Muscle of back (tissue), 11 donors: Measurements from ENCODE around the gene CXorf65. TPM values are rescaled to one million over a fixed set of nuclear protein-coding genes. Genes with fewer than 3 reads are reported as not detected.
A peak's percentile ranks its signal among the peaks of the same experiment; 100 is the strongest.

Experiments
- DNase-seq, 3 donors: peaks; one replicate each; pipeline versions ENCODE4 v3.0.0 to v3.0.0-alpha.2; 2013
- polyA plus RNA-seq, 10 donors: library from polyadenylated mRNA; unstranded; fragments of 120-200 nt; gene quantifications; one replicate each; pipeline ENCODE4 v1.2.1, GENCODE V29; 2013; ENCODE audit not compliant: insufficient read length in 10 of 10

The CXorf65 gene
- polyA plus RNA-seq, 10 donors: 0.52 to 2.0 (median 1.1) TPM; not detected in 4

DNA sequence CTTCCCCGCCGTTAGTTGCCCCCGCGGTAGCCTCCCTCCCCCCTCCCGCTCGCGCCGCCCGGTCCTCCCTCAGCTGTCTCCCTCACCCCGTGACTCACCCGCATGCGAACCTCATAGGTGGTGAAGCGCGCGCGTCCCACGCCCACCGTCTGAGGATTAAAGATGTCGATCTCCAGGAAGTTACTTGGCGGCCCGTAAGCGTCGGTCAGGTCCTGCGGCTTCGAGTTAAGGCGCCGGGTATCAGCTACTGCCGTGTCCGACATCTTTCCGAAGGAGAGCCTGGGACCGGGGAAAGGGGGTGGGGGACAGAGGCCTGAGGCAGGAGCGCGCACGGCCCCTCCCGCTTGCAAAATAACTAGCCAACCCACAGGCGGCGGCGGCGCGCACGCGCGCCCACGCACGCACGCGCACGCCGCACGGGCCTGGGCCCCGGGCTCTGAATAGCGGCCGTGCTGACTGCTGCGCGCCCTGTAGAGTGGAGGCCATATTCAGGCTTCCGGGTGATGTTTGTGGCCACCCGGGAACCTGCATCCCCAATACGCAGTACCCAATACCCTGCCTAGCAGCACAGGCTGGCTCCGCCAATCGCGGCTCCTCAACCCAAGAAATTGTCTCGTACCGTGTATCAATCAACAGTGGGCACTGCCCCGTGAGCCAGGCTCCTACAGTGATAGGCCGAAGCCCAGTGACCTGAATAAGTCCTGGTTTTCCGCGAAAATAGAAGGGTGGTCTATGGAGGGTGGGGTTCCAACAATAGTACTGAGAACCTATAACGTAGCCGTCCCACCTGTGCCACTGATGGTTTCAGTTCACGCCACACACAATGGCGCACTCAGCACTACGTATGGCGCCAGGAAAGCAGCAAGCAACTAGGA, 38.3 kb downstream of the CXorf65 start, which contains the start of gene SNX12:
Gene SNX12 (minus strand): TSS at position 291 of the 875 bp plus-strand sequence. CDS start 28 bp downstream, at position 263.
- peak; percentile 91 to 95 (median 92) for DNase-seq

DNA sequence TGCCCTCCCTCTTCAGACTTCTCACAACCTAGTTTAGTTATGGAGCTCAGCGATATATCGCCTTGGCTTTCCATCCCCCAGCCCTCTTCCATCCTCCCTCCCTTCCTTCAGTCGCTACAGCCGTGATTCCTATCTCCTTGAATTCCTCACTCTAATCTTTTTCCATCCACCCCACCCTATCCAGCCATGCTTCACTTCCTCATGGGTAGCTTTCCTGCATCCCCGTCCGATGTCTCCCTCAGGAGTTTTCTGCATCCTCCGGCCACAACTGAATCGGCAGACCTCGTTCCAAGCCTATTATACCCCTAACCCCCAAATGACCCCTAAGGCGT, 38.9 kb downstream of the CXorf65 start:
- DNase-seq: peak in 1 of 3 donors; percentile 12

DNA sequence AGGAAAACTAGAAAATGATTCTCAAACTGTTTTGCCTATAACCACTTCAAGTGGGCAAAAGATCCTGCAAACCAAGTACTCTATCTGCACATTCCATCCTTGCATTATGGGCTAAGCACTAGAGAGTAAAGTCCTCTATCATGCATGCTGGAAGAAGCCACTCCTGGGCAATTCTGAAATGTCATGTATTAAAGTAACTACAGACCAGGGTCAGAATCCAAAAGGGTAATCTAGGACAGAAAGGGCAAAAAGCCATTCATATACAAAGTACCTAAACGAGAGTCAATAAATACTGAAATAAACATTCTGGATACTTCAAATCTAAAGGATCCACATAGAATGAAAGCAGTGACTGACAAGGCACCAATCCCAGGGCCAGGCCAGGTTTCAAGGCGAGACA, 39.5 kb downstream of the CXorf65 start:
- DNase-seq: no peak

DNA sequence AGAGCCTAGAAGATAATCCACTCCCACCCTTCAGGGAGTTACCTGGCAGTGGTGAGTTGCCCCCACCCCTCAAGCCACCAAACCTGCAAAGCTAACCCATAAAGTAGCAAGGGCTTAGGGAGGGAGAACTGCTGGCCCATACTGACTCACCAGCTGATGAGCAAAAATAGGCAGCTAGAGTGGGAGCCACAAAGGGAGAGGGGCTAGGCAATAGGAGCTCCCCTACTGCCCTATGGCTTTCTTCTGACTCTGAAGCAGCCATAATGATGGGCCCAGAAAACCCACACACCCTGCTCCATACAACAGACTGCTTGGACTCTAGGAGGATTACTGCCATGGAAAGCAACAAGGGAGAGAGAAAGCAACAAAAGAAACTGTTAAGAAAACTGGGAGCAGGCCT, 46.4 kb downstream of the CXorf65 start:
- DNase-seq: no peak

DNA sequence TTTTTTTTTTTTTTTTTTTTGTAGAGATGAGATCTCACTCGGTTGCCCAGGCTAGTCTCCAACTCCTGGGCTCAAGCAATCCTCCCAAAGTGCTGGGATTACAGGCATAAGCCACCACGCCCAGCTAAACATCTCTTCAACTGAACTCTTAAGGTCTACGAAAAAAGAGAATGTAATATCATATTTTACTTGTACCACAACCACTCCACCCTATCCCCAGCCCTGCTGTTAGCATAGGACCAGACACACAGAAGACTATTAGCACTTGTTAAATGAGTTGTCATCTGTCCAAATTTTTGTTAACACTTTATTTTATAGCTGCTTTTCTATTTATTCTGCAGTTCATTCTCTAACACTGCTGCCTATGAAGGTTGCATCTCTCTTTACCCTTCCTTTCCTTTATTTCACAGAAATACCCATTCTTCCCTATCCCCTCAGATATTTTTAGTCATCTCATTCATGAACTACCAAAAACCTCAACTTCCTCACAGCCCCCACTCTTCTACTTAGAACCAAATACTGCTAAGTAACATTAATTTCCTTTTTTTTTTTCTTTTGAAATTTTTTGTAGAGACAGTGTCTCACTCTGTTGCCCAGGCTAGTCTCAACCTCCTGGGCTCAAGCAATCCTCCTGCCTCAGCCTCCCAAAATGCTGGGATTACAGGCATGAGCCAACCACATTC, 48.6 kb downstream of the CXorf65 start:
- DNase-seq: no peak

DNA sequence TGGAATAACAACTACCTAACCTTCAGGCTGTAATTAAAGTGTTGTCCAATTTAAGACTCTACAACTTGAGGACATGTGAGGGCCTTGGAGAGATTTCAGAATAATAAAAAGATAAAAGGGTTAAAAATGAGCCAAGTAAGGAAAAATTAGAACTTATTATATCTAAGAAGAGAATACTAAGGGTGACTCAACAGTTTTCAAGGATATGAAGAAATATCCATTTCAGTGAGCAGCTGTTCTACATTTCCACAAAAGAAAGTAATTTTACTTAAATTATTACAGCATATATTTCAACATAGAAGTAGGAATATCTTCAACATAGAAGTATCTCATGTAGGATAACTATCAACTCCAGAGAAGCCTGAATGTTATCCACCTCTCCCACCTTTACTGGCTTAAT, 49.7 kb downstream of the CXorf65 start:
- DNase-seq: no peak

Other genes with a start within 250 kb of the CXorf65 start
- gene TEX11, start 198.0 kb downstream of the CXorf65 start, polyA plus RNA-seq: under 1 TPM in 6 of 10 donors, not detected in 4; 0.08 to 0.41 (median 0.14) TPM
- gene SLC7A3, start 175.6 kb downstream of the CXorf65 start, polyA plus RNA-seq: 1 to 10 TPM in 5 of 10 donors, under 1 TPM in 5; 0.27 to 2.1 (median 1.0) TPM
- 10 to 100 TPM; 40.1 to 53.7 (median 46.7) TPM for gene SNX12, start 38.4 kb downstream of the CXorf65 start, polyA plus RNA-seq
- gene FOXO4, start 10.9 kb downstream of the CXorf65 start, polyA plus RNA-seq: 10 to 100 TPM; 23.3 to 33.1 (median 26.4) TPM
- gene IL2RG, start 4.8 kb upstream of the CXorf65 start, polyA plus RNA-seq: 10 to 100 TPM in 1 of 10 donors, 1 to 10 TPM in 8, under 1 TPM in 1; 0.99 to 18.0 (median 2.5) TPM
- 10 to 100 TPM; 33.2 to 48.9 (median 39.3) TPM for gene MED12, start 11.9 kb upstream of the CXorf65 start, polyA plus RNA-seq
- 1 to 10 TPM; 2.6 to 4.9 (median 3.4) TPM for gene NLGN3, start 38.1 kb upstream of the CXorf65 start, polyA plus RNA-seq
- gene GJB1, start 116.5 kb upstream of the CXorf65 start, polyA plus RNA-seq: under 1 TPM in 2 of 10 donors, not detected in 8; 0.36 to 0.61 TPM
- gene ZMYM3, start 147.4 kb upstream of the CXorf65 start, polyA plus RNA-seq: 10 to 100 TPM; 17.5 to 25.9 (median 20.3) TPM
- gene NONO, start 176.9 kb upstream of the CXorf65 start, polyA plus RNA-seq: 100 to 1,000 TPM; 280 to 387 (median 316) TPM
- 100 to 1,000 TPM in 7 of 10 donors, 10 to 100 TPM in 3; 75.0 to 135 (median 115) TPM for gene ITGB1BP2, start 195.0 kb upstream of the CXorf65 start, polyA plus RNA-seq